NCI-H2107 treated with DMSO at 0.1 percent for 48 hours (cell line): ENCODE data around the gene ZNFX1.
"Not testable (repeated sequence)": the region's sequence is repeated elsewhere in the genome, so short reads cannot be mapped to it uniquely, and the experiment has no call there.

Experiments used
- DNase-seq: peaks from one replicate; lab custom pipeline; 2025; ENCODE audit not compliant: unreplicated experiment; lab: John Stamatoyannopoulos, UW

The ZNFX1 gene

DNA sequence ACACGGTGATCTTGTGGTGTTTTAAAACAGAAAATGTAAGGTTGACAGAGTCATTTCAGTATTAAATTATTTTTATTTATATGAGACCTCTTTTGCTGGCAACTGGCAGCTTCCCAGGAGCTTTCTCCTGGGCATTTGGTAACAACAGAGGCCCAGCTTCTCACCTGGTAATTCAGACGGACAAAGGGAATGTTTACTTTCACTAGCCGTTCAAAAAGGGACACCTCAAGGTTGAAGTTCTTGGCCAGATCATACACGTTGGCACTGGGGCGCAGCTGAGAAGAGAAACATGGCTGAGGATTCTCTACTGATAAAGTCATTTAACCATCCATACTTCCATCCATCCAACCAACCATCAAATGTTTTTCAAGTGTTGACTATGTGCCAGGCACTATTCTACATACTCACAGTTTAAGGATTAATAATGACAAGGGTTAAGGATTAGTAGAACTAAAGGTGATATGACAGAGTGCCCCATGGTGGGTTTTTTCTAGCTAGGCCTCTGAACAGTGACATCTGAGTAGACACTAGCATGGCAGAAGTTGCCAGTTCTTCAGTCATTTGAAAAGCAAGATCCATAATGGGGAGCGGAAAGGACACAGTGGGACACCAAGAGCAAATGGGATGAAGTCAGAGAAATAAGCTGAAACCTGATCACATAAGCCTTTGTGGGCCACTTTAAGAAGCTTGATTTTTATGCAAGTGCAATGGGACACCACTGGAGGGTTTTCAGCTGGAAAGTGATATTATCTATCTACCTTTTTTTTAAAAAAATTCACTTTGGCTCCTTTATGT lies 25.1 kb downstream of the ZNFX1 start:
- peak; percentile 66 for DNase-seq

DNA sequence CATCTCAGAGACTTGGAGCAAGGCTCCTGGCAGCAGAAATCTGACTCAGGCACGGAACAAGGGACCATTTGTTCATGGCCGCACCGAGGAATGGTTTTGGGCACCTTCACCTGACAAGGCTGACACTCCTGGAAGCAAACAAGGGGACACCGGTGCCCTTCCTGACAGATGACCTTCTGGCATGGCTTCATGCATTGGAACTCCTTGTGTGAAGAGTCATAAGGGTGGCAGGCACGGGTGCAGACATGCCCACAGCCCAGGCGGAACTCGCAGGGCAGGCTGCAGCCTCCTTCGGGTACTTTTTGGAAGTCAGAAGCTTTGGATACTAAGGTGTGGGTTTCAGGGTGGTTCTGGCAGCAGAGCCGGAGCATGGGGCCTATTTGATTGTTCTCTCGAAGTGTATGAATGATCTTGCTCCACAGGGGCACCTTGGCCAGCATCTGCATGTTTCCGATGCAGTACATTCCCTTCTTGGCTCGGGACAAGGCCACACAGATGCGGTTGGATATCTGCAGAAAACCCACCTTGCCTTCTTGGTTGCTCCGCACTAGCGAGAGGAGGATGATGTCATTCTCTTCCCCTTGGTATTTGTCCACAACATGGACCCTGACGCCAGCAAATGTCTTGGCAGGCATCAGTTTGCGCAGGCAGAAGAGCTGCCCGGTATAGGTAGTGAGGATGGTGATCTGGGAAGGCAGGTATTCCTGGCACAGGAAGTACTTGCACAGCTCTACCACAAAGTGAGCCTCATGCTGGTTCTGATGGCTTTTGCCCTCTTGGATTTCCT lies 28.8 kb downstream of the ZNFX1 start:
- DNase-seq = no peak

DNA sequence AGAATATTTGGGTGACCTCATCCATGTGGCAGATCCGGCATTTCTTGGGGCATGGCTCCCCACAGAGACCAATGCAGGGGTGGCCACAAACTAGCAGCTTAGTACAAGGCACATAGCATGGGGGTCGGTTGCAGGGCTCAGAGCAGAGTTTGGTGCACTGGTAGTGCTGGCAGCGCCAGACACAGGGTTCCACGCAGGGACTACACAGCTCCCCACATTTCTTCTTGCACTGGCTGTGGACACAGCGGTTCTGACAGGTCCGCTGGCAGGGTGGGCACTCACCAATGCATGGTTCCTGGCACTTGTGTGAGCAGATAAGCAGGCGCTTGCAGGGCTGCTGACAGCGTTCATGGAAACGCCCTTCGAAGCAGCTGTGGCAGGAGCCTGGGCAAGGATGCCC lies 29.6 kb downstream of the ZNFX1 start:
- no peak for DNase-seq

DNA sequence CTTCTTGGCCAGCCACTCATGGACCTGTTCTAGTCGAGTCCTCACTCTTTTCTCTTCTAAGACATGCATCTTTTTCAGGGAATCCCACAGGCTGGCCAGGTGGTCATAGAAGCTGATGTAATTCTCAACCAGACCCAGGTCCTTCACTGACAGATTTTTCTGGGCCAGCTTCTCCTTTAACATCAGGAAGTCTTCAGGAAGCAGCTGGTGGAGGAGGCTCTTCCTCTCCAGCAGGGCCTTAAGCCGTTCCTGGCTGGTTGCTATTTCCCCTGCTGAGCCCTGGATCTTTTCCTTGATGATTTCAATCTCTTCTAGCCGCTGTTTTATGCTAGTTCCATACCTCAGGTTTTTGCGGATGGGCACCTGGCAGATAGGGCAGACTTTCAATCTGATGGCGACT lies 30.1 kb downstream of the ZNFX1 start:
- DNase-seq = no peak

GRCh38 chr20:49247169-49247723 lies 30.6 kb downstream of the ZNFX1 start:
- DNase-seq = no peak

GRCh38 chr20:49245921-49246740 lies 31.7 kb downstream of the ZNFX1 start:
- DNase-seq = peak; percentile 68

- DNase-seq = no peak
Measured at GRCh38 chr20:49237531-49237930, 40.3 kb downstream of the ZNFX1 start.

DNA sequence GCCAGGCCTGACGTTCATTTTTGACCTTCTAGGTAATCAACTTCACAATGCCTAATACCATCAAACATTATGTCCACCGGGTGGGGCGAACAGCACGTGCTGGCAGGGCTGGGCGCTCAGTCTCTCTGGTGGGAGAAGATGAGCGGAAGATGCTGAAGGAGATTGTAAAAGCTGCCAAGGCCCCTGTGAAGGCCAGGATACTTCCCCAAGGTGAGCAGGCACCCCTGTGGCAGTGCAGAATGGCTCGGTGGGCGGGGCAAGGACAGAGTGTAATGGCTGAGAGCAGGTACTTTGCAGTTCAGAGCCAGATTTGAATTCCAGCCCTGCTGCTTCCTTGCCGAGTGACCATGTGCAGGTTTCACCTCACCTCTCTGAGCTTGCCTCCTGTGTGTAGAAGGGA lies 41.6 kb downstream of the ZNFX1 start:
- no peak for DNase-seq

DNA sequence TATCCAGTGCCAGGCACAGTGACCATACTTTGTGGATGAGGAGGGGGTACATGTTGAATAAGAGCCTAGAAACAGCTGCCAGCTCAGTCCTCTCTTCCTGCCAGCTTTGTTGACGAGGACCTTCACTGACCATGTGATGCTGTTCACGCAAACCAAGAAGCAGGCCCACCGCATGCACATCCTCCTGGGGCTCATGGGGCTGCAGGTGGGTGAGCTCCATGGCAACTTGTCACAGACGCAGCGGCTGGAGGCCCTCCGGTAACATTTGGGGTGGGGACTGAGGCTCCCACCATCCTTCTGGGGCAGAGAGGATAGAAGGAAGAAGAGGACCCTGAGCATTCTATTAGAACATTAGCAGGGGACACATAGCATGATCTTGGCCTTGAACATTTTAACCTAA lies 43.0 kb downstream of the ZNFX1 start:
- DNase-seq = no peak

DNA sequence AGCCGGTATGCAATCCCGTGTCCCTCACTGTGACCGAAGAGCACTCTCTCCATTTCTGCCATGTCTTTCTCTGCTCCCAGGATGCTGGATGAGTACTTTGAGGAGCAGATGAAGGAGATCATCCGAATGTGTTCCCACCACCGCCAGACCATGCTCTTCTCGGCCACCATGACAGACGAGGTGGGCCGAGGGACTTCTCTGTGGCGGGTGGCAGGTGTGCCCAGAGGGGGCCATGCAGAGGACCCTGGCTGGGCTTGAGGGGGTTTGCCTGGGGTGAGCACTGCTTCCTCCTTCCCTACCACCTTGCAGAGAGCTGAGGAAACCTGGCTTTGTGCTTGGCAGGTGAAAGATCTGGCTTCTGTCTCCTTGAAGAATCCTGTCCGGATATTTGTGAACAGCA lies 44.6 kb downstream of the ZNFX1 start:
- DNase-seq = no peak

- DNase-seq = no peak
Measured at GRCh38 chr20:49231471-49231870, 46.4 kb downstream of the ZNFX1 start.

- no peak for DNase-seq
Measured at GRCh38 chr20:49230561-49231133, 47.2 kb downstream of the ZNFX1 start.

DNA sequence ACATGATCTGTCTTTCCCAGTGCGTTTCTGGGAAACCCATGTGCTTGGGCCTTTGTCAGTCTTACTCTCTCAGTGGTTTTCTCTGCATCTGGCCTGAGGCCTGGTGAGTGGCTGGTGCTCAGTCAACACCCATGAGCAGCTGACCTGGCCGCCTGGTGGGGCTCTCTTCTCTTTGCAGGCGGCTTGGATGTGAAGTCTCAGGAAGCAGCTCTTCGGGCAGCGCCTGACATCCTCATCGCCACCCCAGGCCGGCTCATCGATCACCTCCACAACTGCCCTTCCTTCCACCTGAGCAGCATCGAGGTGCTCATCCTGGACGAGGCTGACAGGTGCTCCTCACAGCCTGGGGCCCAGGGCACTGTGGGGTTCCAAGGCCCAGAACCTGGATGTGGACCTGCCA lies 47.8 kb downstream of the ZNFX1 start:
- DNase-seq = peak; percentile 78

DNA sequence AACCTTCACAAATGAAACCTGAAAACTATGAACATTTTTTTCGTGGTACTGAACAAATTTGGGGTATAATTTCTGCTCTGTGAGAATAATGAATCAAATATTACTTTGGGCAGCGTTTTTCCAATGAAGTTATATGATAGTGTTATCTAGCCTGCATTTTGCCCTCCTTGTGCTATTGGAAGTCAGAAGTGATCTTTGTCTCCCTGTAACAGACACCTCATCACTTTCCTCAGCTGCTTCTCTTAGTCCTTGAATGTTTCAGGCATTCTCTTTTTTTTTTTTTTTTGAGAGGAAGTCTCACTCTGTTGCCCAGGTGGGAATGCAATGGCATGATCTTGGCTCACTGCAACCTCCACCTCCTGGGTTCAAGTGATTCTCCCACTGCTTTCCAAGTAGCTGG lies 48.5 kb downstream of the ZNFX1 start:
- DNase-seq = peak; percentile 35

DNA sequence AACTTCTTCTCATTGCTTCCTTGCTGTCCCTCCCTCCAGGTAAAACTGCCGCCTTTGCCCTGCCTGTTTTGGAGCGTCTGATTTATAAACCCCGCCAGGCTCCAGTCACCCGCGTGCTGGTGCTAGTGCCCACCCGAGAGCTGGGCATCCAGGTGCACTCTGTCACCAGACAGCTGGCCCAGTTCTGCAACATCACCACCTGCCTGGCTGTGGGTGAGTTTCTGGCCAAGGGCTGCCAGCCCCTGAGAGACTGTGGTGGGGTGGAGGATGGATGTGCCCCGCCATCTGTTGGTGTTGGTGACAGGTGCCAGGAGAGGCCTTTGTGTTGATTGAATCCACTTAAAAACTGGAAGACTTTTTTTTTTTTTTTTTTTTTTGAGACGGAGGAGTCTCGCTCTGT lies 49.2 kb downstream of the ZNFX1 start:
- DNase-seq = peak; percentile 89

- DNase-seq = no peak
Measured at GRCh38 chr20:49225896-49226295, 52.0 kb downstream of the ZNFX1 start.

- DNase-seq = no peak
Measured at GRCh38 chr20:49219924-49220831, 57.7 kb downstream of the ZNFX1 start.

- peak; percentile 97 for DNase-seq
Measured at GRCh38 chr20:49219091-49219923, 58.5 kb downstream of the ZNFX1 start, which contains the start of gene DDX27. TSS of gene DDX27 (plus strand) at chr20:49219416. CDS start at chr20:49219449, 33 bp downstream.

- not testable (repeated sequence) for DNase-seq
Measured at GRCh38 chr20:49218739-49219090, 59.1 kb downstream of the ZNFX1 start.
